H1 (cell line): ENCODE data around the gene SHISA6. TPM values are rescaled to one million over a fixed set of nuclear protein-coding genes. Genes with fewer than 3 reads are reported as not detected.

Experiments
- BACH1 ChIP-seq: IDR thresholded peaks from 2 replicates; pipeline ENCODE4 v1.6.1; 2012; ENCODE audit warnings: low read length, improper control_type of control experiment
- BRCA1 ChIP-seq: IDR thresholded peaks from 2 replicates; pipeline ENCODE4 v1.6.1; 2012; ENCODE audit warnings: low read depth, low read length, improper control_type of control experiment
- FOSL1 ChIP-seq: IDR thresholded peaks from 2 replicates; pipeline ENCODE4 v1.6.1; 2011; ENCODE audit warnings: mild to moderate bottlenecking, low read depth, low read length, moderate library complexity; ENCODE audit not compliant: insufficient read depth
- GABPA ChIP-seq: IDR thresholded peaks from 2 replicates; pipeline ENCODE4 v1.6.1; 2011; ENCODE audit warnings: mild to moderate bottlenecking, low read length, moderate library complexity, borderline replicate concordance; ENCODE audit not compliant: insufficient read depth
- NANOG ChIP-seq: IDR thresholded peaks from 2 replicates; pipeline ENCODE4 v1.6.1; 2011; ENCODE audit warnings: low read length, low read depth, mild to moderate bottlenecking, inconsistent platforms; ENCODE audit not compliant: insufficient read depth, poor library complexity, severe bottlenecking
- RXRA ChIP-seq: IDR thresholded peaks from 2 replicates; pipeline ENCODE4 v1.6.1; 2011; ENCODE audit warnings: low read depth, mild to moderate bottlenecking, low read length, moderate library complexity; ENCODE audit not compliant: insufficient read depth
- SP2 ChIP-seq: IDR thresholded peaks from 2 replicates; pipeline ENCODE4 v1.6.1; 2012; ENCODE audit warnings: mild to moderate bottlenecking, low read length, inconsistent platforms
- SRF ChIP-seq: IDR thresholded peaks from 2 replicates; pipeline ENCODE4 v1.6.1; 2011; ENCODE audit warnings: mild to moderate bottlenecking, low read depth, low read length, moderate library complexity
- TCF12 ChIP-seq: IDR thresholded peaks from 2 replicates; pipeline ENCODE4 v1.6.1; 2011; ENCODE audit warnings: low read depth, mild to moderate bottlenecking, low read length
- polyA plus RNA-seq, 7 experiments: library from polyadenylated mRNA; depleted of rRNA in 3 of 7; stranded (reverse) in 5 of 7; unstranded in 2 of 7; fragments of >200 nt in 5 of 7; fragments of 200-250 nt in 2 of 7; gene quantifications; 1 replicate in 5 of 7; 2 replicates in 1 of 7; 4 replicates in 1 of 7; pipeline versions ENCODE4 v1.2.1 to v1.2.3, GENCODE V29; 2011 to 2013; ENCODE audit warnings: missing spikeins in 2 of 7, mixed read lengths in 2 of 7
- total RNA-seq: library from RNA; stranded (reverse); fragmentation: NEBNext Ultra II Directional; extraction: Animal tissue kit (Norgen Biotek cat#: 25700); gene quantifications from 2 replicates; pipeline ENCODE4 v1.2.1, GENCODE V29; 2021
- TF ChIP-seq, protein P1 (sequence below): IDR thresholded peaks from 2 replicates; pipeline ENCODE4 v1.6.1; 2012; ENCODE audit warnings: low read length, inconsistent platforms

Gene SHISA6
- total and polyA plus RNA-seq, 2 of the 8 experiments (the other 6 are each of a cell fraction or from before 2014, with no cell fraction given): 2.9 to 4.8 TPM

DNA sequence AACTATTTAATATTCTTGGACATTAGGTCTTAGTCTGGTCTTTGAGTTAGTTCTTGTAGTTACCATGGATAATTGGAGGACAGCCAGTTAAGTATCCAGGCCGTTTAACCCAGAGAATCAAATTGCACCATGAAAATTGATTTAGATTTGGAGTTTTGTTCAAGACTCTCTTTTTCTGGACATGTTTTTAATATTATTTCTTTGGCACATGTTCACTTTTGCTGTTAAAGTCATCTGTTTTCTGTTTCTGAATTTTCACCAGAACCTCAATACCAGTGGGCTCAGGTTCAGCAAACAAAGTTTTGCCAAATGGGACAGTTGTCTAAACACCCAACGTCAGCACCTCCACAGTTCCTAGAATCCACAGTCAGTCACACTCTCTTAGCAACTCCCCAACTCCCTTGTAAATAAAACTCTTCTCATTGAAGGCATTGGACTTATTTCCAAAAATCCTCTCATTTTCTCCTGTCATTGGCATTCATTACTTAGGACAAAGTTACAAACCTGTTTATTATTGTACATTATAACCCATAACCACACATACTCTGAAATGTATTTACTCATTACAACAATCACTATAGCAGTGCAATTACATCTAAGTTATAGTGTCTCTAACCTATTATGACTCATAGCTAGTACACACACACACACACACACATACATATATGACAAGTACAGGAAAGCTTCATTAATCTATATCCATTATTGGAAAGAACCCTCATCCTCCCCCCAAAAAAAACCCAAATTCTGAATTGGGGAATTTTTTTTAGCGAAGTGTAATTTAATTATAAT, 323.8 kb downstream of the SHISA6 start (continued):
- TF ChIP-seq RXRA (no peak), BRCA1 (no peak), GABPA (no peak), BACH1 (no peak), SP2 (no peak), TCF12 (no peak), FOSL1 (no peak), NANOG (no peak), SRF (no peak)
- TF ChIP-seq, protein P1, sequence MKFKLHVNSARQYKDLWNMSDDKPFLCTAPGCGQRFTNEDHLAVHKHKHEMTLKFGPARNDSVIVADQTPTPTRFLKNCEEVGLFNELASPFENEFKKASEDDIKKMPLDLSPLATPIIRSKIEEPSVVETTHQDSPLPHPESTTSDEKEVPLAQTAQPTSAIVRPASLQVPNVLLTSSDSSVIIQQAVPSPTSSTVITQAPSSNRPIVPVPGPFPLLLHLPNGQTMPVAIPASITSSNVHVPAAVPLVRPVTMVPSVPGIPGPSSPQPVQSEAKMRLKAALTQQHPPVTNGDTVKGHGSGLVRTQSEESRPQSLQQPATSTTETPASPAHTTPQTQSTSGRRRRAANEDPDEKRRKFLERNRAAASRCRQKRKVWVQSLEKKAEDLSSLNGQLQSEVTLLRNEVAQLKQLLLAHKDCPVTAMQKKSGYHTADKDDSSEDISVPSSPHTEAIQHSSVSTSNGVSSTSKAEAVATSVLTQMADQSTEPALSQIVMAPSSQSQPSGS: no peak
